ENCODE data around the gene PHF2.

Gene PHF2

GRCh38 chr9:93646640-93647178 is 70.3 kb downstream of the PHF2 start:
- Histone ChIP-seq H3K27me3 (ENCODE audit: insufficient read depth, poor library complexity, severe bottlenecking) (no peaks in the 10 kb centered on the region), H3K4me3 (replicated peaks; ENCODE audit: insufficient read depth, low read length) (no peak overlapping the region), H3K27ac (replicated peaks) (no peak overlapping the region)
- TF ChIP-seq REST (IDR thresholded peaks at IDR 0.05; ENCODE audit: insufficient replicate concordance, low read depth) = no peak
- no peak for TF ChIP-seq SPI1 (IDR thresholded peaks at IDR 0.05; ENCODE audit: borderline replicate concordance, low read depth)
- TF ChIP-seq GABPA (IDR thresholded peaks at IDR 0.05; ENCODE audit: low read depth) = no peak
- TF ChIP-seq CTCF (IDR thresholded peaks at IDR 0.05; ENCODE audit: insufficient read depth, low read length) = no peak
- TF ChIP-seq POLR2AphosphoS5 (IDR thresholded peaks at IDR 0.05; ENCODE audit: low read depth) = no peak
- DNase-seq (ENCODE audit: low read depth in 1 of 2, low spot score in 1 of 2) = no peak

GRCh38 chr9:93648181-93648580 is 71.8 kb downstream of the PHF2 start:
- Histone ChIP-seq H3K27ac (replicated peaks) (no peak overlapping the region), H3K4me3 (replicated peaks; ENCODE audit: insufficient read depth, low read length) (no peak overlapping the region), H3K27me3 (ENCODE audit: insufficient read depth, poor library complexity, severe bottlenecking) (no peaks in the 10 kb centered on the region)
- no peak for TF ChIP-seq POLR2AphosphoS5 (IDR thresholded peaks at IDR 0.05; ENCODE audit: low read depth)
- TF ChIP-seq REST (IDR thresholded peaks at IDR 0.05; ENCODE audit: insufficient replicate concordance, low read depth) = no peak
- no peak for TF ChIP-seq CTCF (IDR thresholded peaks at IDR 0.05; ENCODE audit: insufficient read depth, low read length)
- TF ChIP-seq GABPA (IDR thresholded peaks at IDR 0.05; ENCODE audit: low read depth) = no peak
- TF ChIP-seq SPI1 (IDR thresholded peaks at IDR 0.05; ENCODE audit: borderline replicate concordance, low read depth) = no peak
- no peak for DNase-seq (ENCODE audit: low read depth in 1 of 2, low spot score in 1 of 2)

GRCh38 chr9:93648836-93649235 is 72.5 kb downstream of the PHF2 start:
- Histone ChIP-seq H3K27ac (replicated peaks) (no peak overlapping the region), H3K27me3 (ENCODE audit: insufficient read depth, poor library complexity, severe bottlenecking) (no peaks in the 10 kb centered on the region), H3K4me3 (replicated peaks; ENCODE audit: insufficient read depth, low read length) (no peak overlapping the region)
- TF ChIP-seq REST (IDR thresholded peaks at IDR 0.05; ENCODE audit: insufficient replicate concordance, low read depth) (no peak), POLR2AphosphoS5 (IDR thresholded peaks at IDR 0.05; ENCODE audit: low read depth) (no peak), CTCF (IDR thresholded peaks at IDR 0.05; ENCODE audit: insufficient read depth, low read length) (no peak), SPI1 (IDR thresholded peaks at IDR 0.05; ENCODE audit: borderline replicate concordance, low read depth) (no peak), GABPA (IDR thresholded peaks at IDR 0.05; ENCODE audit: low read depth) (no peak)
- DNase-seq (ENCODE audit: low read depth in 1 of 2, low spot score in 1 of 2) = no peak
